ENCODE measurements around the gene TMPRSS3.

DNA sequence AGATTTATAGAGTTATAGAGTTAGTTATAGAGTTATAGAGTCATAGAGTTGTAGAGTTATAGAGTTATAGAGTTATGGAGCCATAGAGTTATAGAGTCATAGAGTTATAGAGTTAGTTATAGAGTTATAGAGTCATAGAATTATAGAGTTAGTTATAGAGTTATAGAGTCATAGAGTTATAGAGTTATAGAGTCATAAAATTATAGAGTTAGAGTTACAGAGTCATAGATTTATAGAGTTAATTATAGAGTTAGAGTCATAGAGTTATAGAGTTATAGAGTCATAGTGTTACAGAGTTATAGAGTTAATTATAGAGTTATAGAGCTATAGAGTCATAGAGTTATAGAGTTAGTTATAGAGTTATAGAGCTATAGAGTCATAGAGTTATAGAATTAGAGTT, 40.0 kb upstream of the TMPRSS3 start:
- TF ChIP-seq CTCF (IDR thresholded peaks at IDR 0.05) = no peak
- no peak for TF ChIP-seq POLR2AphosphoS5 (IDR thresholded peaks at IDR 0.05)
- TF ChIP-seq POLR2A (IDR thresholded peaks at IDR 0.05) = no peak
- no peak for TF ChIP-seq EP300 (IDR thresholded peaks at IDR 0.05)
